ENCODE measurements around the gene CXCR3.

DNA sequence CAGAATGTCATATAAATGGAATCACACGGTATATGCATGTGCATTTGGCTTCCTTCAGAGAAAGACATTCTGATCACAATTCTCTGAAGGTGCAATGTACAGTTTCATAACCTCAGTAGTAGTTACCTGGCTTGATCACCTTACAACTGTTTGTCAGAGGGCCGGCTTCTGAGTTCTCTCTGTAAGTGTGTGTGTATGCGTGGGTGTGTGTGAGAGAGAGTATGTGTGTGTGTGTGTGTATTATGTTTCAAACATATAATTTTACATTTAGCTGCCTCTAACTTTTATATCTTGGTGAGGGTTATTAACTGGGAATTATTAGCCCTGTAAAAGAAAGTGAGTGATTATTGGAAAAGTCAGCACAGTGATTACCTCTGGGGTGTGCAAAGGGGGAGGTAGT is 41.0 kb upstream of the CXCR3 start:
- TF ChIP-seq, protein P1, sequence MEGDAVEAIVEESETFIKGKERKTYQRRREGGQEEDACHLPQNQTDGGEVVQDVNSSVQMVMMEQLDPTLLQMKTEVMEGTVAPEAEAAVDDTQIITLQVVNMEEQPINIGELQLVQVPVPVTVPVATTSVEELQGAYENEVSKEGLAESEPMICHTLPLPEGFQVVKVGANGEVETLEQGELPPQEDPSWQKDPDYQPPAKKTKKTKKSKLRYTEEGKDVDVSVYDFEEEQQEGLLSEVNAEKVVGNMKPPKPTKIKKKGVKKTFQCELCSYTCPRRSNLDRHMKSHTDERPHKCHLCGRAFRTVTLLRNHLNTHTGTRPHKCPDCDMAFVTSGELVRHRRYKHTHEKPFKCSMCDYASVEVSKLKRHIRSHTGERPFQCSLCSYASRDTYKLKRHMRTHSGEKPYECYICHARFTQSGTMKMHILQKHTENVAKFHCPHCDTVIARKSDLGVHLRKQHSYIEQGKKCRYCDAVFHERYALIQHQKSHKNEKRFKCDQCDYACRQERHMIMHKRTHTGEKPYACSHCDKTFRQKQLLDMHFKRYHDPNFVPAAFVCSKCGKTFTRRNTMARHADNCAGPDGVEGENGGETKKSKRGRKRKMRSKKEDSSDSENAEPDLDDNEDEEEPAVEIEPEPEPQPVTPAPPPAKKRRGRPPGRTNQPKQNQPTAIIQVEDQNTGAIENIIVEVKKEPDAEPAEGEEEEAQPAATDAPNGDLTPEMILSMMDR (IDR thresholded peaks at IDR 0.05; ENCODE audit: low read depth, low read length, poor library complexity, severe bottlenecking), result no peak
- no peak for TF ChIP-seq EZH2phosphoT487 (IDR thresholded peaks at IDR 0.05; ENCODE audit: borderline replicate concordance, low read length)
